Measurements from ENCODE around the gene FGA. TPM values are rescaled to one million over a fixed set of nuclear protein-coding genes. Genes with fewer than 3 reads are reported as not detected.

FGA gene
- total RNA-seq, 1 experiment from 2014 or later = 3.9 TPM

GRCh38 chr4:154614306-154614705, 23.8 kb upstream of the FGA start:
- intact Hi-C loops (cut with micrococcal nuclease) = loop anchor here (10.0 kb wide), 1 partner anchor 840 kb away; no protein-coding TSS in a partner anchor
- no peak overlapping the region for H2AFZ ChIP-seq (ENCODE audit: low read depth, low read length, poor library complexity, severe bottlenecking)
- H3K36me3 ChIP-seq (ENCODE audit: control insufficient read depth in 1 of 2, insufficient read depth in 2 of 2, low read length in 2 of 2) = no peaks in the 10 kb centered on the region
- RAD21 ChIA-PET (ENCODE audit: low non-redundant PET in 1 of 2, low total read pairs in 2 of 2, uncharacterized antibody in 2 of 2, unreplicated experiment in 2 of 2) = no interaction called here
- no peaks in the 10 kb centered on the region for H3K4me1 ChIP-seq (ENCODE audit: control insufficient read depth in 1 of 2, insufficient read depth in 2 of 2, low read length in 2 of 2)
- POLR2A ChIA-PET = no interaction called here
- no peak for TF ChIP-seq EGR1 (IDR thresholded peaks at IDR 0.05; ENCODE audit: low read depth)
- no peak for TF ChIP-seq FOSL1 (IDR thresholded peaks at IDR 0.05; ENCODE audit: low read depth)
- no peak for TF ChIP-seq JUND (IDR thresholded peaks at IDR 0.05)
- no peak for TF ChIP-seq ZFX (IDR thresholded peaks at IDR 0.05)
- no peak for TF ChIP-seq ZNF274 (IDR thresholded peaks at IDR 0.05; ENCODE audit: low read depth, low read length)
- TF ChIP-seq REST (IDR thresholded peaks at IDR 0.05; ENCODE audit: low read depth) = no peak
- TF ChIP-seq EZH2phosphoT487 (IDR thresholded peaks at IDR 0.05; ENCODE audit: borderline replicate concordance) = no peak
- TF ChIP-seq CTCF (IDR thresholded peaks at IDR 0.05 in 2 of 3, conservative IDR thresholded peaks at IDR 0.05 in 1 of 3; ENCODE audit: borderline replicate concordance in 1 of 3, insufficient read depth in 1 of 3, low read depth in 2 of 3, low read length in 2 of 3) = no peak
- no peak for TF ChIP-seq POLR2AphosphoS5 (IDR thresholded peaks at IDR 0.05; ENCODE audit: low read depth, low read length)
- TF ChIP-seq ZBTB33 (IDR thresholded peaks at IDR 0.05; ENCODE audit: extremely low read depth, insufficient replicate concordance, low read length) = no peak
- TF ChIP-seq ELF1 (IDR thresholded peaks at IDR 0.05; ENCODE audit: borderline replicate concordance, low read depth) = no peak
- no peak for TF ChIP-seq CEBPB (IDR thresholded peaks at IDR 0.05; ENCODE audit: low read depth)
- no peak for TF ChIP-seq SP1 (IDR thresholded peaks at IDR 0.05; ENCODE audit: low read depth)
- no peak for TF ChIP-seq SRF (IDR thresholded peaks at IDR 0.05; ENCODE audit: low read depth)
- no peak for TF ChIP-seq MAX (IDR thresholded peaks at IDR 0.05)
- TF ChIP-seq YY1 (IDR thresholded peaks at IDR 0.05; ENCODE audit: extremely low read depth, insufficient replicate concordance, low read depth, low read length) = no peak
- TF ChIP-seq EZH2 (IDR thresholded peaks at IDR 0.05) = no peak
- no peak for TF ChIP-seq POLR2A (IDR thresholded peaks at IDR 0.05; ENCODE audit: borderline replicate concordance, extremely low read depth, insufficient read depth, insufficient read length)
- no peak for TF ChIP-seq TCF7L2 (IDR thresholded peaks at IDR 0.05; ENCODE audit: borderline replicate concordance, extremely low read depth, insufficient read depth, insufficient read length)
- no peak for TF ChIP-seq RAD21 (IDR thresholded peaks at IDR 0.05; ENCODE audit: low read depth)
- H4K20me1 ChIP-seq (ENCODE audit: insufficient read depth) = no peaks in the 10 kb centered on the region
- DNase-seq (ENCODE audit: low read depth, low spot score) (no peak), ATAC-seq (no peak)
- no peaks in the 10 kb centered on the region for H3K27me3 ChIP-seq (ENCODE audit: insufficient read depth, low read length)
- H3K9ac ChIP-seq (ENCODE audit: low read length) = no peak overlapping the region
- no peak overlapping the region for H3K4me3 ChIP-seq (replicated peaks in 1 of 2; ENCODE audit: low read depth in 1 of 2, low read length in 2 of 2)
- no peak overlapping the region for H3K27ac ChIP-seq (ENCODE audit: low read depth, low read length)
- no peak overlapping the region for H3K4me2 ChIP-seq (ENCODE audit: low read length)
- CTCF ChIA-PET = interaction anchor here (0.7 to 1.8 kb wide), 4 partner anchors 12 to 62 kb away, joined by 3 to 5 read pairs (median 4); no protein-coding TSS in a partner anchor
- no peaks in the 10 kb centered on the region for H3K9me3 ChIP-seq (ENCODE audit: control insufficient read depth in 1 of 2, insufficient read depth in 1 of 2, low read depth in 1 of 2, low read length in 2 of 2)
- BruUV-seq (replicated peaks) = no TSS peak
- no peaks in the 10 kb centered on the region for H3K79me2 ChIP-seq (ENCODE audit: insufficient read depth, low read length)
- H3K9me2 ChIP-seq (ENCODE audit: insufficient read depth) = no peaks in the 10 kb centered on the region
